ENCODE data around the gene ZBTB42.

Gene ZBTB42

GRCh38 chr14:104817930-104818713 is 17.2 kb downstream of the ZBTB42 start:
- H3K4me3 ChIP-seq (ENCODE audit: low read length): no peak overlapping the region

GRCh38 chr14:104818714-104819161 is 17.8 kb downstream of the ZBTB42 start:
- Histone ChIP-seq H3K9me2 (replicated peaks; ENCODE audit: control insufficient read depth, low read length) (no peaks in the 10 kb centered on the region), H3K36me3 (ENCODE audit: control insufficient read depth, low read length) (peaks cover 14% of the 10 kb centered on the region; the same call in 1 of the 2 replicates), H4K20me1 (ENCODE audit: control insufficient read depth, insufficient read depth, low read depth, low read length) (no peaks in the 10 kb centered on the region), H3K27ac (ENCODE audit: low read depth, low read length) (no peak overlapping the region), H3K4me1 (ENCODE audit: control insufficient read depth, low read length) (peaks cover 20% of the 10 kb centered on the region), H3K9me3 (ENCODE audit: control insufficient read depth, insufficient read depth, low read length) (no peaks in the 10 kb centered on the region), H3K79me2 (ENCODE audit: control insufficient read depth, low read length) (peaks cover 44% of the 10 kb centered on the region), H3K4me3 (ENCODE audit: low read length) (no peak overlapping the region), H3K4me2 (ENCODE audit: low read length) (no peak overlapping the region), H3K27me3 (ENCODE audit: control insufficient read depth, low read length) (no peaks in the 10 kb centered on the region), H3F3A (ENCODE audit: control insufficient read depth, insufficient read depth) (0 out of 2 replicates have a peak, but pooled peaks cover 2% of the 10 kb centered on the region)
- no peak for TF ChIP-seq EZH2phosphoT487 (IDR thresholded peaks at IDR 0.05; ENCODE audit: borderline replicate concordance, low read length)
- TF ChIP-seq CTCF (IDR thresholded peaks at IDR 0.05; ENCODE audit: low read depth, low read length, poor library complexity, severe bottlenecking): no peak

More at GRCh38 chr14:104817930-104818713, 17.2 kb downstream of the ZBTB42 start:
- TF ChIP-seq EZH2phosphoT487 (IDR thresholded peaks at IDR 0.05; ENCODE audit: borderline replicate concordance, low read length) (no peak), CTCF (IDR thresholded peaks at IDR 0.05; ENCODE audit: low read depth, low read length, poor library complexity, severe bottlenecking) (no peak)
- Histone ChIP-seq H3K36me3 (ENCODE audit: control insufficient read depth, low read length) (peaks cover 17% of the 10 kb centered on the region; the same call in 1 of the 2 replicates), H4K20me1 (ENCODE audit: control insufficient read depth, insufficient read depth, low read depth, low read length) (no peaks in the 10 kb centered on the region), H3K4me2 (ENCODE audit: low read length) (peak overlapping the region; percentile 86; the same call in 1 of the 2 replicates), H3K9me2 (replicated peaks; ENCODE audit: control insufficient read depth, low read length) (no peaks in the 10 kb centered on the region), H3F3A (ENCODE audit: control insufficient read depth, insufficient read depth) (0 out of 2 replicates have a peak, but pooled peaks cover 2% of the 10 kb centered on the region), H3K9me3 (ENCODE audit: control insufficient read depth, insufficient read depth, low read length) (no peaks in the 10 kb centered on the region), H3K27me3 (ENCODE audit: control insufficient read depth, low read length) (no peaks in the 10 kb centered on the region), H3K27ac (ENCODE audit: low read depth, low read length) (no peak overlapping the region), H3K4me1 (ENCODE audit: control insufficient read depth, low read length) (peaks cover 20% of the 10 kb centered on the region), H3K79me2 (ENCODE audit: control insufficient read depth, low read length) (peaks cover 50% of the 10 kb centered on the region)

GRCh38 chr14:104819361-104819781 is 18.5 kb downstream of the ZBTB42 start:
- peaks cover 38% of the 10 kb centered on the region for H3K79me2 ChIP-seq (ENCODE audit: control insufficient read depth, low read length)
- no peaks in the 10 kb centered on the region for H3K9me3 ChIP-seq (ENCODE audit: control insufficient read depth, insufficient read depth, low read length)
- H3K4me1 ChIP-seq (ENCODE audit: control insufficient read depth, low read length): peaks cover 18% of the 10 kb centered on the region
- H3K36me3 ChIP-seq (ENCODE audit: control insufficient read depth, low read length): peaks cover 11% of the 10 kb centered on the region; the same call in 1 of the 2 replicates
- no peak overlapping the region for H3K4me3 ChIP-seq (ENCODE audit: low read length)
- H3K4me2 ChIP-seq (ENCODE audit: low read length): no peak overlapping the region
- H3K27ac ChIP-seq (ENCODE audit: low read depth, low read length): no peak overlapping the region
- H4K20me1 ChIP-seq (ENCODE audit: control insufficient read depth, insufficient read depth, low read depth, low read length): no peaks in the 10 kb centered on the region
- H3F3A ChIP-seq (ENCODE audit: control insufficient read depth, insufficient read depth): 0 out of 2 replicates have a peak, but pooled peaks cover 2% of the 10 kb centered on the region
- TF ChIP-seq EZH2phosphoT487 (IDR thresholded peaks at IDR 0.05; ENCODE audit: borderline replicate concordance, low read length) (no peak), CTCF (IDR thresholded peaks at IDR 0.05; ENCODE audit: low read depth, low read length, poor library complexity, severe bottlenecking) (no peak)
- H3K27me3 ChIP-seq (ENCODE audit: control insufficient read depth, low read length): no peaks in the 10 kb centered on the region
- H3K9me2 ChIP-seq (replicated peaks; ENCODE audit: control insufficient read depth, low read length): no peaks in the 10 kb centered on the region

All from DOHH2 (cell line).